GM19239 (cell line): Measurements from ENCODE around the gene HLA-A.

Experiments
- DNase-seq: peaks from one replicate; pipeline ENCODE4 v3.0.0; 2011; ENCODE audit warnings: low spot score; ENCODE audit not compliant: insufficient read length
- FAIRE-seq: peaks from 2 replicates; lab custom pipeline; 2011; peaks lifted over from hg19 to GRCh38; lab: Jason Lieb, UNC

HLA-A gene

DNA sequence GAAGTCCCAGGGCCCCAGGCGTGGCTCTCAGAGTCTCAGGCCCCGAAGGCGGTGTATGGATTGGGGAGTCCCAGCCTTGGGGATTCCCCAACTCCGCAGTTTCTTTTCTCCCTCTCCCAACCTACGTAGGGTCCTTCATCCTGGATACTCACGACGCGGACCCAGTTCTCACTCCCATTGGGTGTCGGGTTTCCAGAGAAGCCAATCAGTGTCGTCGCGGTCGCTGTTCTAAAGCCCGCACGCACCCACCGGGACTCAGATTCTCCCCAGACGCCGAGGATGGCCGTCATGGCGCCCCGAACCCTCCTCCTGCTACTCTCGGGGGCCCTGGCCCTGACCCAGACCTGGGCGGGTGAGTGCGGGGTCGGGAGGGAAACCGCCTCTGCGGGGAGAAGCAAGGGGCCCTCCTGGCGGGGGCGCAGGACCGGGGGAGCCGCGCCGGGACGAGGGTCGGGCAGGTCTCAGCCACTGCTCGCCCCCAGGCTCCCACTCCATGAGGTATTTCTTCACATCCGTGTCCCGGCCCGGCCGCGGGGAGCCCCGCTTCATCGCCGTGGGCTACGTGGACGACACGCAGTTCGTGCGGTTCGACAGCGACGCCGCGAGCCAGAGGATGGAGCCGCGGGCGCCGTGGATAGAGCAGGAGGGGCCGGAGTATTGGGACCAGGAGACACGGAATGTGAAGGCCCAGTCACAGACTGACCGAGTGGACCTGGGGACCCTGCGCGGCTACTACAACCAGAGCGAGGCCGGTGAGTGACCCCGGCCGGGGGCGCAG is at the start of gene HLA-A:
TSS of gene HLA-A (plus strand) at position 258 of the 778 bp plus-strand sequence. CDS start at position 280, 22 bp downstream.
- FAIRE-seq: peak; percentile 93
- DNase-seq: peak; percentile 80

DNA sequence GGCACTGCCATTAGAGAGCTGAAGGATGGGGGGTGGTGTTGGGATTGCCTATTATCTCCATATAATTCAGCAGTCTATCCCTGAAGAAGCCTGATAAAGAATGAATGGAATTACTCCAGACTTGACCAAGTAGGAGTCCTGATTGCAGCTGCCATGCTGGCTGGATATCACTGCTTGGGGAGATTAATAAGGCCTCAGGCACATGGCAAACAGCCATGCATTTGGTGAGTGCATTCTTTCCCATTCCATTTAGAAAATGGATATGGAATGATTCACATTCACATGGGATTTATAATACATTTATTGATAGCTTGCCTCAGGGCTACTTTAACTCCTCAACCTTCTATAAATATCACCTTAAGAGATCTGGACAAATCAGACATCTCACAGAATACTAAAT is 49.6 kb upstream of the HLA-A start:
- FAIRE-seq (no peak), DNase-seq (no peak)

DNA sequence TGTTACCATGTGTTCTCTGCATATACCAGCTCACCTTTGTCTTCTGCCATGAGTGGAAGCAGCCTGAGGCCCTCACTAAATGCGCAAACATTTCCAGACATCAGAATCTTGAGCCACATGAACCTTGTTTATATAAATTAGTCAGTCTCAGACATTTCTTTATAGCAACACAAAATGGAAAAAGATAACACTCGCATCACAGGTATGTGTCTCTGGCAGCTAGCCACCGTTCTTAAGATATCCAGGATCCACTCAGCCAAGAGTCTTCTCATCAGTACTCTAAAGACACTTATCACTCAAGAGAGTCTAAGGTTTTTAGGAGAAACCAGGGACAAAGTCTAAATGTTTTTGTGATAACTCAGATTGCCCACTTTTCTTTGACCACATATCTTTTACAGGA is 43.1 kb upstream of the HLA-A start:
- FAIRE-seq (no peak), DNase-seq (no peak)

DNA sequence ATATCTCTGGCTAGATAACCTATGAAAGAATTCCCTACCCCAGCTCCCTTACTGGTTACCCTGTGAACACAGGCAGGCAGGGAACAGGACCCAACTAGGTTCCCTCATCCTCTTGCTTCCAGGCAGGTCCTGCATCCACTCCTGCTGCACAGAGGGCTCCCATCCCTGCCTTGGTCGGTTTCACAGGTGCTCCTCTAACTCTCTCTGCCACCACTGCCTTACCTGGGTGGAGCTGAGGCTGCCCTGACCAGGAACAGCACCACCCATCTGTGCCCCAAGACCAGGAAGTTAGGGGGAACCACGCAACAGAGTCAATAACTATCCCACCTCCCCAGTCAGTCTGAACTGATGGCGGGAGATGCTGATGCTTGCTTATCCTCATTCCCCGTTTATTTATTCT is 37.0 kb upstream of the HLA-A start:
- no peak for DNase-seq
- no peak for FAIRE-seq

DNA sequence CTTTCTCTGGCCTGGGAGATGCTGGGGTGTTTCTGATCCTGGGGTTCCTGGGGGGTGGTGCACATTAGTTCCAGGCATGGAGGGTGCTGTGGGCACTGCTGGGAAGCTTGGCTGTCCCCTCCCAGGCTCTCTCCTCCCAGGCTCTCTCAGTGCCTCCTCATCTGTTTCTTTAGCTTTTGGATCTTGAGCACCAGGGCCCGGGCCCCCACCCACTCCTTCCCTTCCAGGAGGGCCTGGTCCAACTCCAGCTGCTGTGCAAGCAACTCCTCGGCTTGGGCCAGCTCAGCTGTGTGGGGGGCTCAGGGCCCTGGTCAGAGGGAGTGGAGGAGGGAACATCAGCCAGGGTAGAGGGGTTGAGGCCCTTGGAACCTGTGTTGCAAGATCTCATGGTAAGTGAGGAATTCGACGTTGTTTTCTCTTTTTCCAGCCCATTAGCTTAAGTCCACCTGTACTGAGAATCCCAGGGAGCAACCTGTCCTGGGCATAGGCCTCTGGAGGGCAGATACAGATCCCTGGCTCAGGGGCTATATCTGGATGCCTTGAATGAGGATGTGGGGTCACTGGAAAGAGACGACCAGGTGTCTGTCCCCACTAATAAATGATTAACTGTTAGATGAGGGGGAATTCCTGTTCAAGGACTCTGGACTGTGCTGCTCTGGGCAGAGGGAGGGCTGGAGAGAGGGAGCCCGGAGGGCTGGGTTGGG is 34.5 kb upstream of the HLA-A start:
- FAIRE-seq (peak; percentile 28), DNase-seq (peak; percentile 20)

DNA sequence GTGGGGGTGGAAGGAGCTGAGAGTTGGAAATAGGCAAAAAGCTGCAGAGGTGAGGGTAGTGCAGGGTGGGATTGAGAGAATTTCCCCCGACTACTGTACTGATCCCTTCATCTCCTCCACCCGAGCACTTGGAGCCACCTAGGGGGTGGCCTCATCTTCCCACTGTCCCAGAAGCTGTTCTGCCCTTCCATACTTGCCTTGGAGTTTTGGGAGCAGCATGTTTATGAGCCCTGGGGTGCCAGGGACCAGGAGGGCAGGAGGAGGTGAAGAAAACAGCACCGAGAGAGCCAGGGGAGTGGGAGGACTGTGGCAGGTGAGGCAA is 34.0 kb upstream of the HLA-A start:
- FAIRE-seq (peak; percentile 62), DNase-seq (no peak)

DNA sequence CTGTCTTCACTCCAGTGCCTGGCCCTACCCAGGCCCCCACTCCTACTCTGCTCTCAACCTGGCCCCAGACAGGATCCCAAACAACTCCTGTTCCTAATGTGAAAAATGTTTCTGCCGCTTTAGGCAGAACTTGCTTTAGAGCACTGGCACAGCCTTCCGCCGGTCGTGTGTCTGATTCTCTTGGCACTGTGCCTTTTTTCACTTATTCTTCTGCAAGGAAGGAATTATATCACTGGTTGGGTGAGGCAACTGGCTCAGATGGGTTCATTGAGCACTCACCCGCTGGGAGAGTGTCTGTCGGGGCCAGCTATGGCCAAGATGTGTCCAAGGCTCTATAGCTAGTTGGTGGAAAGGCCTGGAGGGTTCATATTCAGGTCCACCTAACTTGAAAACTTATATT is 33.6 kb upstream of the HLA-A start:
- FAIRE-seq: no peak
- no peak for DNase-seq

DNA sequence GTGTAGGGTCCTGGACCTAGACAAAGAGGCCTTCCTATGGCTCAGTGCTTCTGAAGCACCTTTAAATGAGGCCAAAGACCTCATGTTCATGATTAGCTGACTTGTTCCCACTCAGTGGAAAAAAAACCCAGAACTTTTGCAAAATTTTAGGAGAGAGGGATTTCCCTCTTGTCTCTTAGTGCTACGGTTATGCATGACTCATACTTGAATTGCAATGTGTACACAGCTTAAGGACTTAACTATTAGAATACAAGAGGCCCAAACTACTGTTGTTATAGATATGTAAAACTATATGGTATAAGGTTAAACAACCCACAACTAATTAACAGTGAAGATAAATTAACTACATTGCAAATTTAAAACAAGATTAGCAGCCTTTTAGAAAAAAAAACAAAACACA is 32.3 kb upstream of the HLA-A start:
- no peak for DNase-seq
- no peak for FAIRE-seq

DNA sequence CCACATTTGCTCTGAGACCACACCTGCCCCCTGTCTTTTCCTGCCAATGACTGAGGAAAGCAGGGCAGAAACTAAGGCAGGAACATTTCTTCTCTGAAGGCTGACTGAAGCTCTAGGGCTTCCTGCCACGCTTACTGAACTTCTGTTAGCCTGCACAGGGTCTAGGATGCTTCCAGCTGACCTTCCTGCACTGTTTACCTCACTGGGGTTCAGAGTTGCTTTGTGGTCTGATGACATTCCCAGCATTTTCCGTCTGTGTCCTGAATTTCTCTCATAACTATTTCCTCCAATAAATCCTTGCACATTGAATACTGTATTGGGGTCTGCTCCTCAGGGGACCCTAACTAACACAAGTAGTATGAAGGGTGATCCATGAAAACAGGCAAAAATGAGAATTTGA is 29.5 kb upstream of the HLA-A start:
- no peak for FAIRE-seq
- DNase-seq: no peak

DNA sequence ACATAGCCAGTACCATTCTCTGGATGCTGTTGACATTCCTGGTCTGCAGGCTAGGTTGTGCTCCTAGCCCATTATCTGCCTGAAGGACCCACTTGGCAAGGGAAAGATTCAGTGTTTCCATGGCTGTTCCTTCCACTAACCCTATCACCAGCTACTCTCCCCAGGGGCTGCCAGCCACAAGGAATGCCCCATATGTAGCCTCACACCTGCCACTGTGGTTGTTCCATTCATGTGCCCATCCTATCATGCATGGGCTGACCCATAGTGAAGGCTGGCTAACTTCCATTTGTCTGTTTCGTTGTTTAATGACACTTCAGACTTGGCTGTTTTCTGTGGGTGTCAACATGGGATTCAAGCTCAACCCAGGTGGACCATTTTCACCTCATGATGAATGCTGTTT is 25.6 kb upstream of the HLA-A start:
- DNase-seq (no peak), FAIRE-seq (no peak)

DNA sequence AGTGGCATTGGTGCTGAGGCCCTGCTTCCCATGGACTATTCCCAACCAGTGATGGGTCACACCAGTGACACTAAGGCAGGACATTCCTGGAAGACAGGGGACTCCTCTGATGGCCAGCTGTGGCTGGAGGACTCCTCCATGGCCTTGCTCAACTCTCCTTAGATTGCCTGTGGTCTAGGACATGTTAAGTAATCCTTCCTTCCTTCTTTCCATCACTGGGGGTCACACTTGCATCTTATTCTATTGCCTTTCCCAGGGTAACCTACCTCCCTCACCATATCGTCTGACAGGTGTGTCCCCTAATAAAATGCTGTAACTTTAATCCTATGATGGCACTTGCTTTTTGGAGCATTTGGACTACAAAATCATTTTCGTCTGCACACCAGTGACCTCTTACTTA is 24.5 kb upstream of the HLA-A start:
- no peak for DNase-seq
- FAIRE-seq: no peak

DNA sequence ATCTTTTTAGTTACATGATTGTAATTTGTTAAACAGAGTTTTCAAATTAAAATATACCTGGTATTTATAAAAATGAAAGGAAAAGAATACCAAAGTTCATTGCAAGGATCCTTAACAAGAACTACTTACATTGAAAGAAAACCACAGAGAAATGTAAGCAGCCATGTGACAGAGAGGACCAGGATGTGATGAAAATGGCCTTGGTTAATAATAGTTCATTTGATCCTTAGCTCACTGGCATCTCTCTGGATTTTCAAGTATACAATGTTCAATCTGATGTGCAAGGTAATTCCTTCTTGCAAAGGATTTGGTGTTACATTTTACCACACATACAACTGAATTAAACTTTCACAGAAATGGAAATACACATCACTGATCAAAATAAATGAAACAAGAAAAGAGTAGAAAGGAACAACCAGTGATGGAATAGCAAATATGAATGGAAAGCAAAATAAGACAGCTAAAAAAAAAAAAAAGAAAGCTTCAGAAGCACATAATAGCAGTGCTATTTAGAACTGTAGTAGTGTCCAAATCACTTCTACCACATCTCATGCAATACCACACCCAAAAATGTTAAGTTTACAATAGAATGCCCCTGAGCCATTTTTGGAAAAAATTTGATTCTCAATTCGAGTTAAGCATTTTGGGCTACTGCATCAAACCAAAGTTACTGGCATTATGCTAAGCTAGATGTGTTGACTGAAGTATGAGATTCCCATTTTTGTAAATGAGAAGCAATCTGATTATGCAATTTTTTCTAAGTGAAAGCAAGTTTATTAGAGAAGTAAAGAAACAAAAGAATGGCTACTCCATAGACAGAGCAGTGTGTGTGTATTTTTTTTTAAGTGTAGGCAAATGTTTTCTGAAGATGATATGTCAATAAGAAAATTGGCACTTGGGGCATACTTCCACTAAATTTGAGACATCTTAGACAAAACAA is 22.6 kb upstream of the HLA-A start:
- no peak for FAIRE-seq
- DNase-seq: no peak

DNA sequence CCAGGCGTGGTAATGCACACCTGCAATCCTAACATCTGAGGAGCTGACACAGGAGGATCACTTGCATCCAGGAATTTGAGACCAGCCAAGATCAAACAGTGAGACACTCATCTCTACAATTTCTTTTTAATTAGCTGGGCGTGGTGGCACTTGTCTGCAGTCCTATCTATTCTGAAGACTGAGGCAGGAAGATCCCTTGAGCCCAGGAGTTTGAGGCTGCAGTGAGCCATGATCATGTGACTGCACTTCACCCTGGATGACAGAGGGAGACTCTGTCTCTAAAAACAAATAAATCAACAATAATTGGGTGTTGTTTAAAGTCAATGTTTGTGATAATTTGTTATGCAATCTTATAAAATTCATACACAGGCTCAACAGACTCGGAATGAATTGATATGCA is 18.0 kb upstream of the HLA-A start:
- DNase-seq (no peak), FAIRE-seq (no peak)

DNA sequence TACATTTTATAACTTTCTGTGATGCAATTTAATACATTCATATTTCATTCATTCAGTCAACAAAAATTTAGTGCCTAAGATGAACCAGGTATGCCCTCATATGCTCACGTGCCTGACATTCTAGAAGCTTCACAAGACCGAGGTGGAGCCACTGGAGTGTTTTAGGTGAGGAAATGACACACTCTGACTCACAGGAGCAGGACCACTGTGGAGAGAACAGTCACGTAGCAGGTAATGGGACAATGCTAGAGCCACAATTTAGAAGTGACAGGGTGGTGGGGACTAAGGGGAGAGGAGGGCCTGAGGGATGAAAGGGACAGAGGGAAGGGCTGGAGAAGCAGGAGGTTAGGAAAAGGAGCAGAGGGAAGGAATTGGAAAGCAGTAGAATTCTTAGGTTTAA is 17.6 kb upstream of the HLA-A start:
- DNase-seq (no peak), FAIRE-seq (no peak)

DNA sequence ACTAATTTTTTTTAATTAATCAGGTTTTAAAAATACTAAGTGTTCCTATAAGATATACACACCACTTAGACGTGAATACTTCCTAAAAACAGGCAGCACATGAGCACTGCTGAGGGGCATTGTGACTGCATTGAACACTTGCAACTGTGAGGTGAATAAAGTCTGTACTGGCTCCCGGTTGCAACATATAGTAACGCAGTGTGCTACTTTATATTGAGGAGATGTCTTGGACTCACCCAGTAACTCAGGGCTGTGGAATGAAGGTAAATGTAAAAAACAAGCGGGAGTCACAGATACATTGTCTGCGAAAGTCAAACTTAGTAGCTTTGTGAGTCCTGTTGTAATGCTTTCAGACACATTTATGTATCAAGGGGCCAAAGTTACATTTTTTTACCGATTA is 17.0 kb upstream of the HLA-A start:
- DNase-seq (no peak), FAIRE-seq (no peak)

DNA sequence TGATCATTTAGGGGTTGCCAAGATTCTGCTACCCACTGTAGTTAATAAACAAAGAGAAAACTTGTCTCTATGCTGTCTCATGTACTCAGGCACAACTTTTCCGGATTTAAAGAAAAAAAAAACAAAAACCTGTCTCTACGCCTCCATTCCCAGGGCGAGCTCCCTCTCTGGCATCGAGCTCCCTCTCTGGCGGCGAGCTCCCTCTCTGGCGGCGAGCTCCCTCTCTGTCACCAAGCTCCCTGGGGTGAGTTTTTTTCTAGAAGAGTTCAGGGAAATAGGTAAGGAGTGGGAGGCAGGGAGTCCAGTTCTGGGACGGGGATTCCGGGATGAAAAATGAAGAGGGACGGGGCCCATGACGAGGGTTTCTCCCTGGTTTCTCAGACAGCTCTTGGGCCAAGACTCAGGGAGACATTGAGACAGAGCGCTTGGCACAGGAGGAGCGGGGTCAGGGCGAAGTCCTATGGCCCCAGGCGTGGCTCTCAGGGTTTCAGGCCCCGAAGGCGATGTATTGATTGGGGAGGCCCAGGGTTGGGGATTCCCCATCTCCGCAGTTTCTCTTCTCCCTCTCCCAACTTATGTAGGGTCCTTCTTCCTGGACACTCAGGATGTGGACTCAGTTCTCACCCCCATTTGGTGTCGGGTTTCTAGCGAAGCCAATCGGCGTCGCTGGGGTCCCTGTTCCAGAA is 16.5 kb upstream of the HLA-A start:
- FAIRE-seq: peak; percentile 89
- no peak for DNase-seq

DNA sequence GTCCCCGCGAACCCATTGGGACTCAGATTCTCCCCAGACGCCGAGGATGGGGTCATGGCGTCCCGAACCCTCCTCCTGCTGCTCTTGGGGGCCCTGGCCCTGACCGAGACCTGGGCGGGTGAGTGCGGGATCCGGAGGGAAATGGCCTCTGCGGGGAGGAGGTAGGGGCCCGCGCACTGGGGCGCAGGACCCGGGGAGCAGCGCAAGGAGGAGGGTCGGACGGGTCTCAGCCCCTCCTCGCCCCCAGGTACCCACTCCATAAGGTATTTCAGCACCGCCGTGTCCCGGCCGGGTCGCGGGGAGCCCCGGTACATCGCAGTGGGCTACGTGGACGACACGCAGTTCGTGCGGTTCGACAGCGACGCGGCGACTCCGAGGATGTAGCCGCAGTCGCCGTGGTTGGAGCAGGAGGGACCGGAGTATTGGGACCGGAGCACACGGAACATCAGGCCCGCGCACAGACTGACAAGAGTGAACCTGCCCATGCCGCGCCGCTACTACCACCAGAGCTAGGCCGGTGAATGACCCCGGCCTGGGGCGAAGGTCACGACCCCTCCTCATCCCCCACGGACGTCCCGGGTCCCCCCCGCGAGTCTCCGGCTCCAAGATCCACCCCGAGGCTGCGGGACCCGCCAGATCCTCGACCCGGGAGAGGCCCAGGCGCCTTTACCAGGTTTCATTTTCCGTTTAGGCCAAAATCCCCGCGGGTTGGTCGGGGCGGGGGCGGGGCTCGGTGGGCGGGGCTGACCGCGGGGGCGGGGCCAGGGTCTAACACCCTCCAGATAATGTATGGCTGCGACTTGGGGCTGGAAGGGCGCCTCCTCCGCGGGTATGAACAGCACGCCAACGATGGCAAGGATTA is 15.7 kb upstream of the HLA-A start:
- DNase-seq: peak; percentile 50
- peak; percentile 93 for FAIRE-seq

DNA sequence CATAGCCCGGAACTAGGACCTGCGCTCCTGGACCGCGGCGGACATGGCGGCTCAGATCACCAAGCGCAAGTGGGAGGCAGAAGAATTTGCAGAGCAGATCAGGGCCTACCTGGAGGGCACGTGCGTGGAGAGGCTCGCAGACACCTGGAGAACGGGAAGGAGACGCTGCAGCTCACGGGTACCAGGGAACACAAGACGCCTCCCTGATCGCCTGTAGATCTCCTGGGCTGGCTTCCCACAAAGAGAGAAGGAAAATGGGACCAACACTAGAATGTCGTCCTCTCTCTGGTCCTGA is 15.1 kb upstream of the HLA-A start:
- FAIRE-seq (no peak), DNase-seq (no peak)

DNA sequence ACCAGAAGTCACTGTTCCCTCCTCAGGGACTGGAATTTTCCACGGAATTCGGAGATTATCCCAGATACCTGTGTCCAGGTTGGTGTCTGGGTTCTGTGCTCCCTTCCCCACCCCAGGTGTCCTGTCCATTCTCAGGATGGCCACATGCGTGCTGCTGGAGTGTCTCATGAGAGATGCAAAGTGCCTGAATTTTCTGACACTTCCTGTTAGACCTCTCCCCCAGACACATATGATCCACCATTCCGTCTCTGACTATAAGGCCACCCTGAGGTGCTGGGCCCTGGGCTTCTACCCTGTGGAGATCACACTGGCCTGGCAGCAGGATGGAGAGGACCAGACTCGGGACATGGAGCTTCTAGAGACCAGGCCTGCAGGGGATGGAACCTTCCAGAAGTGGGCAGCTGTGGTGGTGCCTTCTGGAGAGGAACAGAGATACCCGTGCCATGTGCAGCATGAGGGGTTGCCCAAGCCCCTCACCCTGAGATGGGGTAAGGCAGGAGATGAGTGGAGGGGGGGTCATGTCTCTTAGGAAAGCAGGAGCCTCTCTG is 14.4 kb upstream of the HLA-A start:
- no peak for DNase-seq
- no peak for FAIRE-seq
